DMS 273 (cell line): Measurements from ENCODE around the gene RAB28.
A peak's percentile ranks its signal among the peaks of the same experiment; 100 is the strongest.

ENCODE experiments used
- DNase-seq: peaks from one replicate; lab custom pipeline; 2025; ENCODE audit not compliant: unreplicated experiment; lab: John Stamatoyannopoulos, UW

RAB28 gene

DNA sequence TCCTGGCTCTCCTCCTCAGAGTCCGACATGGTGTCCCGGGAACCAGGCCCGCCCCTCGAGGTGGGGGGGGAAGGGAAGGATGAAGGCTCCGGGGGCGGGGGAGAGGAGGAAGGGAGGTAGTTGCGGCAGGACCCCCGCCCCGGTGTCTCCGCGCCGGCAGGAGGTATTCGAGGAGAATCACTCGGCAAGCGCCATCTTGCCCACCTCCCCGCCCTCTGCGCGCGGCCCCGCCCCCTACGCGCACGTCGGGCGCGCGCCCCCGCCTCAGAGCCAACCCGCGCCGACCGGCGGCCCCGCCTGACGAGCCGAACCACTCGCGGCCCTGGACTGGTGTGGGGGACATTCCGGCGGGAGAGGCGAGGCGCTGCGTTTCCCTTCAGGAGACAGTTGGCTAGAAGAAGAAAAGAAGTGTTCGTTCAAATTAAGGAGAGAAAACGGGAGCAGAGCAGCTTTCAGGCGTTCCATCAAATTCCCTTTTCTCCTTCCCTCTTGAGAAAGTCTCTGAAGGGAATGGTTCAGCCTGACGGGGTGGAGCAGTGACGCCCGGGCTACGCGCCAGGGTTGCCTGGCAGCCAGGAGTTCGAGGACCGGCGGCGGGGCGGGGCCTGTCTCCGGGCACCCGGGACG is at the start of gene RAB28:
Gene RAB28 (minus strand): TSS at position 219 of the 627 bp plus-strand sequence.
- DNase-seq = peak; percentile 93

DNA sequence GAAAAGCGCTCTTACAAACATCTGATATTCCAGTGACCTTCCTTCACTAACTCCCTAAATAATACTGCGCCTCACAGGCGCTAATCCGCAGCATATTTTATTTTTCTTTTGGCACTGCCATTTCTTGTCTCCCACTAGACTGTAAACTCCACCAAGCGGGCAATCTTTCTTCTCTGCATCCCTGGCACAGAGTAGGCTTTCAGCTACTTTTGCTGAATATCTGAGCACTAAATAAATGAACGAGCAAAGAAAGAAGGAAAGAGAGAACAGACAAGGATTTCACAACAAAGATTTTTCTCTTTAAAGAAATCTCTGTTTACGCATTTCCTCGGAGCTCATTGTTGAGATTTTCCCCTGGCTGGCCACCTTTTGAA is 47.5 kb upstream of the RAB28 start:
- DNase-seq = no peak

DNA sequence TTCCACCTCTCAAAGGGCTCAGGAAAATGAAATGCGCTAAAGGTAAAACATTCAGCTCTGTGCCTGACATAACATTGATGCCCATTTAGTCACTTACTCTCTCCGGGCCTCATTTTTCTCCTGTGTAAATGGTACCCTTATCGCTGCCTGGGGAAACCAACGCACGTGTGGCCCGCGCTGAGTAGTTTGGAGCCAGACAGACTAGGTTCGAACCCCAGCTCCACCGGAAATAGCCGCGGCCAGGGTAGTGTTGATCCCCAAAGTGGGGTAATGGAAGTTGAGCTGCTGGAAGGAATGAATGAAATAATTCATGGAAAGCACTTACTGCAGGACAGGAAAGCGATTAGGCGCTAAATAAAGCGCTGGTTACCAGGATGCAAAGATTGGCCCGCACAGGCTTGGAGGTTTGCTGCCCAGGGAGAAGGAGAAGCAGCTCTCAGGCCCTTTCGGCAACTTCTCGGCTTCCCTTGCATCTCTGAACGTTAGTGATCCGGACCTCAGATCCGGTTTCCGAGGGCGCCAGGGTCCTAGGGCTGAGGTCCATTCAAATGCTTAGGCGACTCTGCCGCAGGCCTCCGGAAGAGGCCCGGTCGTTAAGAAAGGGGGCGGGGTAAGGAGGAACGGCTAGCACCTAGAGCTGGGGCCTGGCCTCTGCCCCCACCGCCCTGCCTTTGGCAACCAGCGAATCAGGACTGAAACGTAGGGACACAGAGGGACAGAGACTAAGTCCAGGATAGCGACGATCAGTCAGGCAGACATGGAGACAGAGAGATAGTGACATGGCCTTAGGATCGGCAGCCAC is 46.9 kb upstream of the RAB28 start:
- no peak for DNase-seq

DNA sequence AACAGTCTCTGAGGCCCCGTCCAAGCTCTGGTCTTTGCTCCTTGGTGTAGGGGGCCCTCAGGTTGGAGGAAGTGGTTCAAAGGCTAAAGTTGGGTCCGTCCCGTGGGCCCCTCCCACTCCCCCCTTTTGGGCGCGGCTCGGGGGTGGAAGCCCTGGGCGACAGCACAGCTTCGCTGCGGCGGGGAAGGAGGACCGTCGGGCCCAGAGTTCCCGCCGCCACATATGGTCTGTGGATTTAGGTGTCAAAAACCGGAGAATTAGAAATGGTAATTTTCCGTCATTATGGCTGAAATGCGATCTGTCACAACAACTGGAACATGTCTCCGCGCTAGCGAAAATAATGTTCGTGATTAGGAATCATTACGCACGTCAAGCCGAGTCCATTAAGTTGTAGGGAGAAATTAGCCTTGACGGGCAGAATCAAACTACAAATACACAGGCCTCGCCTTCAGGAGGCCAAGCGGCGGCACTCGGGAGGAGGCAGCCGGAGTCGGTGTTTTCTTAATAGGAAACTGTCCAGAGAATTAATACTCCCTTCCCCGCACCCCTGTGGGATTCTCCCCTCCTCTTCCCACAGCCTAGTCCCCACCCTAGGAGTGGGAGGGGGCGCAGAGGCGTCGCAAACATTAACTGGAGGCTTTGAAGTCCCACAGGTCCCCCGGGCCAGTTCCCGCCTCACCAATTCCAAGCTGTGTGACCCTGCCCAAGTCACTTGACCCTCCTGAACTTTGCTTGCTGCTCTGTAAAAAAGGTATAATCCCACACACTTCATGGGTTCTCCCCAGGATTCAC is 45.2 kb upstream of the RAB28 start:
- no peak for DNase-seq

DNA sequence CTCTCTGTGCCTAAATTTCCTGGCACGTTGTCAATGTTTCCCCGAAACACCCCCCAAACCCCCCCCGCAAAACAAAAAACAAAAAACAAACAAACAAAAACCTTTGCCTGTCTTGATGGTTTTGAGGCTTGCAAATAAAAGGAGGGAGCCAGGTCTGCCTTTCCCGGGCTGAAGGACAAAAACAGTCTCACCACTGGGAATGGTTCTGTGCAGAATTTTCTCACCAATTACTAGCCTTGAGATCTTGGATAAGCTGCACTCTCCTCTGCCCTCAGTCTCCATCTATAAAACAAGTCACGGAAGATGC is 44.6 kb upstream of the RAB28 start:
- DNase-seq = no peak

DNA sequence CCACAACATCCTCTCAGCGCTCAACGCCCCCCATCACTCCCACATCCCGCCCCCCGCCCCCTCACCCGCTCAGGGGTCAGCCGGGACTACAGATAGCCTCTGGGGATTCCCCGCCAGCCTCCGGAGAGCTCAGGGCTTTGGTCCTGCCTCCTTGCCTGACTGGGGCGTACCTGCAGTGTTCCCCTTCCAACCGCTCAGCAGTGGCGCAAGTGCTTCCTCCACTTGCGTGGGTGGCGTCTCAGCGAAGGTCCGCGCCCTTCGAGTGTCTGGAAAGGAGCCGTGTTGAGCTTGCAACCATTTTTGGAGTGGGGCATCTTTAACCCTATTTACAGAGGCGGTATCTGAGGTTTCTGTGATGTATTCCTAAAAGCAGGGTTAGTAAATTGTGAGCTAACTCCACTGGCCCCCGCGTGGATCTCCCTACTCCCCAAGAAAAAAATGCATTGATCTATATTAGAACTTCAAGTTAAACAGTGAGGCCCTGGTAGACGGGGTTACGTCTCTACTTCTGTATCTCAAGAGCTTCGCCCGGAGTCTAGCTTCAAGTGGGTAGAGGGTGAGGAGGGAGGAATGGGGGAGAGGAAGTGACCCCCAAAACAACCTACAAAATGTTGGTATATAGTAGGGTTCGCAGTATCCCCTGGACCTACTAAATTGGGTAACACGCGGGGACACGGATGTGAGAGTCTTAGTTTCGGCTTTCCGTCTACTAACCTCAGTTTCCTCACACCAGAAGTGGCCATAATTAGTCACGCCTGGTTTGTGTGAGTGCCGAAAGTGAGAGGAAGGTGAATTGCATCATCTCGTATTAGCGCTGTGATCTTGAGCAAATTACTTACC is 44.1 kb upstream of the RAB28 start:
- DNase-seq = no peak

DNA sequence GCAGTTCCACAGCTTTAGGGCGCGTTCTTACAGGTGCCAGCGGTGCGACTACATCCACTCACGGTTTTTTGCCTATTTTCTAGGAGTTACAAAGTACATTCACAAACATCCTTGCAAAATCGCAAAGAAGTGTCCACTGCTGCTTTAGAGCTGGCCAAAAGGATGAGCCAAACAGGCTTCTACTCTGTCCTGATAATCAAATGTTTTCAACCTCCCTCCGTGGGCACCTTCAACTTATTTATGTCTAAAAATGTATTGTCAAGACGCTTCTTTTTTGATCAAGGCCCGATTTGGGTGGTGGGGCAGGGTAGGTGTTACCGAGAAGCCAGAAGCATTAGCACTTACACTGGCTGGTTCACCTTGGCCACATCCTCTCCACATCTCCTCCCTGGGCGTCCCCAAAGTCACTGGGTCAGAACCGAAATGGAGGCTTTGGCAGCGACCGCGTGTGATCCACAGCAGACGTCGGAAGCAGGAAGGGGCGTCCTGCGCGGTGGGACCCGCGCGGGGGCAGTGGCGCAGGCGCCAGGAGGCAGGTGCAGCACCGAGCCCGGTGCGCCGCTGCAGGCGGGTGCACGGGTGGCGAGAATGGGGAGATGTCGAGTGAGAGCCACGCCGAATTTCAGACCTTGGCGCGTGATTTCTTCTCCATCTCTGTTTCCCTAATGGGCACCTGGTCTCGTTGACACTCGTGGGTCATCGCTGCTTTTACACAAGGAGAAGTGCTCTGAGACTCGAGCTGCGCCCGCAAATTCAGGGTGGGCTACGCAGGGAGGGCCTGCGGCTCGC is 43.2 kb upstream of the RAB28 start:
- DNase-seq = peak; percentile 7

DNA sequence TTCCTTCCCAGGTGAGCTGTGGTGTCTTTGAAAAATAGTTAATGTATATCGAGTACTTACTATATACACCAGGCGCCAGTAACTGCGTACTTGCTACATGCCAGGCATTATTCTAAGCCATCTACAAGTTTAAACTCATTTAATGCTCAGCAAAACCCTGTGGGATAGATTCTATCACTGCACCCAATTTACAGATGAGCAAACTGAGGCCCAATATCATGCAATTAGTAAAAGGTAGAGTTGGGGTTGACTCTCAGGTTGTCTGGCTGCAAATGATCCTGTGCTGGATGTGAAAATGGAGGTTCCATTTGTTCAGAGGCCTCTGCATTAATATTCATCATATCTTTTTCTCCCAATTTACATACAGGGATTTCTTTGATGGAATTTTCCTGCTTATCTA is 42.5 kb upstream of the RAB28 start:
- no peak for DNase-seq

DNA sequence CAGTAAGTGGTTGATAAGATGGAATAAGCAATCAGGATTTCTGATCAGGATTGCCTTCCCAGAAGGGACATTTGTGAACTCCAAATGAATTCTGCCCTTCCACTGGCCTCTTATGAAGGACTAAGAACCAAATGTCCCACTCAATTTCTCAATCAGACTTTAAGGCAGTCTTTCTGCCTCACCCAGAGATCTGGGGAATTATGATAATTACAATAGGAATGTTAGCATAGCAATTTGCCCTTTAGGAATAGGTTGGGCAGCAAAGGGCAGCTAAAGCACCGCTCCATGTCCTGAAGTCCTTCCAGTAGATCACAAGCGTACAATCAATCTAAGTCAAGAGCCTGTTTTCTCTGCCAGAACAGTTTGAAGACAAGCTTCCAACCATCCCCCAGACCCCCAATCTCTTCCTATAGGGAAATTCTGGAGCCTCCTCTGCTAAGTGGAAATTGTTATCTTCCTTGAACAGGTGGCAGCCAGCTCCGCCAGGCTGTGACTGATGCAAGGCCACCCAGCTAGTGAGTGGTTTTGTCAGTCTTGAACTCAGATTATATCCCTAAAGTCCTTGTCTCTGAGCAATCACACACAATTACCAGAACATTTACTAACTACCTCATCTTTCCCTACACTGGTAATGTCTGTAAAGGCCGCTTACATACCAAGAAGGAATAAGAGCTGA is 41.6 kb upstream of the RAB28 start:
- no peak for DNase-seq

DNA sequence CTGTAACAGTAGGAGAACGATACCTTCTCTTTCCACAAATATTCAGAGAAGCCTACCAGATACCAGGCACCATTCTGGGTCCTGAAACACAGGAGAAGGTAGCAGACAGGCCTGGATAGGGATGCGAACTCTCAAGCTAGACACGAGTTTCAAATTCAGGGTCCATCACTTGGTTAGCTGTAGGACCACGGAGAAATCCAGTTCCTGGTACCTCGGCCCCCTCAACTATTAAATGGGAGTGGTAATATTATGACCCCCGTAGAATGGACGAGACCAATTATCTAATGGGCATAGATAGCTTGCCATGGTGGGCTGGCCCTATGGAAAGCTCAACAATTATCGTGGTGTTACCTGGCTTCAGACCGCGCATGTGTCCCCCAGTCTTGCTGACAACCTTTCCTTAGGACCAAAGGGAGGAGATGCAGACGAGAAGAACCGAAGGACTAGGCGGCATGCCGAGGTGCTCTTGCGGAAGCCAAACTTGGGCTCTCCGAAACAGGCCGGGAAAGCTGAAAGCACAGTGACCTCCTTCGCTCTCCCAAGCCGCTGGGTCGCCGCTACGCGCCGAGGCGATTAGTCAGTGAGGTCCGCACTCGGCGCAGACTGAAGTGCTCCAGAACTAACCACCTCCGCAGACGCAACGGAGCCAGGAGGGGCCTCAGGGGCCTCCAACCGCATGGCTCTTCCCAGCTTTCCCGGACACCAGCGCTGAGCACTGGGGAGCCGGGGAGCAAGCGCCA is 40.5 kb upstream of the RAB28 start:
- no peak for DNase-seq

DNA sequence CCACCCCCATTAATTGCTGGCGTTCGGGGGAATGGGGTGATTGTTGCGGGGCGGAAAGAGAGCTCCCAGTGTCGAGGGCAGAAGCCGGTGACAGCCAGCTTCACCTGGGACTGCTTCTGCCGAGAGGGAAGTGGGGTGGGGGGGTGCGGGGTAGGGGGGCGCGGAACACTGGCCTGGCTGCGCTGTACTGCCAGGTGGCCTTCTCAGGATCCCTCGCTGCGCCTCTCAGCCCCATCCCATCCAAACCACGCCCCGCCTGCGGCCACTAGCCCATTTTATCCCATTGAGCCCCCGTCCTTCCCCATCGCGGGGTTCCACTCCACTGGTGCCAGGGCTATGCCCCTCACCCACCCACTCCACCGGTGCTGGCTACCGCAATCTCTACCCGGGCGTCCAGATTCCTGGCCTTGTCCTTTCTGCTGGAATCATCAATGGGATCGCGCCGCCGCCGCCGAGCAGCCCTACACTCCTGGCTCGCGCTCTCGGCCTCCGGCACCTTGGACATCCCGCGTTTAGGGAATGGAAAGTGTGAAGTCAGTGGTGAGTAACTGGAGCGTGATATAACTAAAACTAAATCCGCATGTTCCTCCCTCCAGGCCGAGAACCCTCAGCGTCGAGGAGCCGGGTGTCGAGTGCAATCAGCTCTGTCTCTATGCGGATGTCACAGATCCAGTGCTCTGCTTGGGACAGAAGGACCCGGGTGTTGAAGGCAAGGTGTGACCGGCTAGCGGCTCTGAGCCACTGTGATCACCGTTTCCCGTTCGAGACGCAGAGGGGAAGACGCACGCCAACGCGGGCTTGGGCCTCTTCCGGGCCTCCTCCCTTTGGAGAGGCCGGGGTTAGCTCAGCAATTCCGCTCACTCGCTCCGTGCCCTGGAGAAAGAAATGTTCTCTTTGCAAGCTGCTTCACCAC is 39.7 kb upstream of the RAB28 start:
- DNase-seq = no peak

DNA sequence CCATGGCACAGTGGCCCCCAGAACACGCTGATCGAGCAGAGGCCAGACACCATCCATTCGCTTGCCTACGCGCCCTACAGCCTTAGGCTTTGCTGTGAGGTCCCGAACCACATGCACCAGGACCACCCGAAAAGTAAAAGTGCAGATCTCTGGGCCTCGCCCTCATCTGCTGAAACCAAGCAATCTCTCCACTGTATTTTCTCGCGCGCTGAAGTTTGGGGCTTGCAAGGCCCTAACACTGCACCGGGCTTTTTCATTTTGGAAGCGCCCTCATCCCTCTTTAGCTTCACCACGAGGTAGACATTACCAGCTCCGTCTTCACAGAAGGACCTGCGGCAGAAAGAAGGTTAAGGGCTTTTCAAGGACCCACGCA is 39.0 kb upstream of the RAB28 start:
- no peak for DNase-seq

DNA sequence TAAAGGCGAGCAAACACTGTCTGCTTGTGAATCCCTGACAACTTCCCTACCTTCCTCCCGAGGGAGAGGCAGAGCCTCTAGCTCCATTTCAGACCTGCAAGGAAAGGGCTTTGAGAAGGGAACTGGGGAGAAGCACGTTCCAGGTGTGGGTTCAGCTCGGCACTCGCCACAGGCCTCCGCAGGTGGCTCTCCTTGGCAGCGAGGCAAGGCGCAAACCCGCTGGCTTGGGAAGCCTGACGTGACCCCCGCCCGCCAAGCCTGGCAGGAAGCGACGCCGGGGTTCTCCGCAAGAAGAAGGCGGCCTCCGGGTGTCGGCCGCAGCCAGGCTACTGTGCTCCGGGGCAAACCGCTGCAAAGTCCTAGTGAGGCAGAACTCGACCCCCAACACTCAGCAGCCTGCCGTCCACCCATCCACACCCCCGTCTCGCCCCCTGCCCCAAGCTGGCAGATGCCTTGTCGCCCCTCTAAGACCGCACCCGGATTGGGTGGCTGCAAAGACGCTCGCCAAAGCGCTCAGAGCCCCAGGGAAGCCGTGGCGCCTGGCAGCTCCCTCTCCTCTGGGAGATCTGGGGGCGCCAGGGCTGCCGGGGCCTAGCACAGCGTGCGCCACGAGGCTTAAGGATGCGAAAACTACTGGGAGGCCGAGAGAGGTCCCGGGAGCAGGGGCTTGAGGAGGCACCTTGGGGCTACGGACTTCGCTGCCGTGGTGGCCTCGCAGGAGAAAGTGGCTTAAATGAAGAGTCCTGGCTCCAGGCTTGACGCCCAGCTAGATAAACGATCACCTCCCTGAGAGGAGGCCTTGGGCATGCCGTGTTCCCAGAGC is 38.4 kb upstream of the RAB28 start:
- DNase-seq = peak; percentile 50

DNA sequence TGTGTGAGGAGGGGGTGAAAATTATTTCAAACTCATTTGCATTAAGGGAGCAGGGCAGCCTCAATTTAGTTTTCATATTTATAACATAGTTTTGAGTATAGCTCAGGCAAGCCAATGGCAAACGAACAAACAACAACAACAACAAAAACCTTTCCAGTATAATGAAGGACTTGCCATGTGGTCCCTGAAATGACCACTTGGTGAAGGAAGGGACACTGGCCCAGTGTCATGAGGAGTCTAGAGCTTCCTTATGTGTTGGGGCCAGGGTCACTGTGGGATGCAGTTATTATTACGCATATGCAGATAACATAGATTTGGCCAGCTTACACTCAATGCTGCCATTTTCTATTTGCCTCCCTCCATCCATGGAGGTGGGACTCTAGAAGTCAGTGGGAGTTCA is 36.9 kb upstream of the RAB28 start:
- no peak for DNase-seq

DNA sequence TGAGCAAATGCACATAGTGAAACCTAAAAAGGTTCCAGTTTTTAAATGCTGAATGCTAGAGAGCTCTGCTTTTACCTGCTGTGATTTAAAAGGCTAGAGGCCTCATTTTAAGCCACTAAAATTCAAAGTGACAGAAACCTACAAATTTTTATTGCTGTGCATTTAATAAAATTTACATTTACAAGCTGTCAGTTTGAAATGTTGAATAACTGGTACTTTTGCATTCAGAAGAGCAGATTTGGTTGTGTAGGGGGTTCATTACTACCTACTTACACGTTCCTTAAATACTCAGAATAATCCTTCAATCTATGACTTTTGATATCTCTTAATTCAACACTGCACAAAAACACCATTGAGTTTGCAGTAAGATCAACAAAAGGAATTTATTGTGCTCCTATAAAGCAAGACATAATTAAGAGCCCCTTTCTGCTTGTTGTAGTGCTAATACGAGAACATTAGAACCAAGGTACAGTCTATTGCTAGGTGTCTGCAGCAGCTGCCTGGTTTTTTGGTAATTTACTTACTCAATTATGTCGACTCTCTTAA is 32.2 kb upstream of the RAB28 start:
- no peak for DNase-seq

DNA sequence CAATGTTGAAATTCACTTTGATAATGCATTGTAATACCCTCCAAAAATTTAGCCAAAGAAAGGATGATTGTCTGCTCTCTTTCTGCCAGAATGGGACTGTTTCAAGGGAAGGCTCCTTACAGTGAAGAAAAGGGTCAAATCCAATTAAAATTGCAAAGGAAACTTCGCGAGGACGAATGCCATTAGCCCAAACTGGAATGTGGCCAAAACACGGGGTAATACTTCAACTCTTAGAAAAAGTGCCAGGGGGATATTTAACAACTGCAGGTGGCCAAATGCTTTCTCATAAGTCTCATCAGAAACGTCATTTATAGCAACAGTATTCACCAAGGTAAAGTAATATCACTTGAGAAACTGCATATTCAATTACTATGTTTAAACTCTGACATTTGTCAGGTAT is 31.1 kb upstream of the RAB28 start:
- no peak for DNase-seq

DNA sequence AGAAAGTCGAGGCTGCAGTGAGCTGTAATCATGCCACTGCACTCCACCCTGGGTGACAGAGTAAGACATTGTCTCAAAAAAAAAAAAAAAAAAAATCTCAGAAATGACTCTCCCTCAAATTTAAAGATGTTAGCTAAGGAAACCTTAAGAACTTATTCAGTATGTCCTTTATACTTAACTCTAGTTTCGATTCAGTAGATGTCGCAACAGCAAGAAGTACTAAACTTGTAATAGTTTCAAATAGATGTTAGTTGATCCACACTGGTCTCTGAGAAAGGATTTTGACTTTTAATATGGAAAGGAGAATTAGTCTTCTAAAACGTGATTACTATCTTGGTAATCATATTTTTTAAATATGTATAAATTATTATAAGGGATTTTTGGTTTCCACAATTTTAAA is 30.6 kb upstream of the RAB28 start:
- DNase-seq = no peak
